Tongue (tissue), 2 donors: Measurements from ENCODE around the gene COPG2. TPM values are rescaled to one million over a fixed set of nuclear protein-coding genes. Genes with fewer than 3 reads are reported as not detected.

Source experiments
- DNase-seq: peaks from one replicate; pipeline ENCODE4 v3.0.0-alpha.2; 2015
- total RNA-seq: library from RNA; depleted of rRNA; stranded (reverse); fragments of >200 nt; gene quantifications from one replicate; pipeline ENCODE4 v1.2.3, GENCODE V29; 2014

Gene COPG2
- total RNA-seq, 1 donor from 2014 or later: 38.5 TPM

GRCh38 chr7:130500463-130500862 lies 168.1 kb downstream of the COPG2 start:
- no peak for DNase-seq

GRCh38 chr7:130494431-130494858 lies 174.1 kb downstream of the COPG2 start:
- DNase-seq: no peak

- DNase-seq: peak; percentile 40
These were observed 175.2 kb downstream of the COPG2 start for GRCh38 chr7:130493275-130493873.

GRCh38 chr7:130492523-130493274 lies 175.8 kb downstream of the COPG2 start:
- no peak for DNase-seq

GRCh38 chr7:130491841-130492522 lies 176.6 kb downstream of the COPG2 start, which contains the start of gene MEST:
TSS of gene MEST (plus strand) at chr7:130492085. CDS start at chr7:130492314, 229 bp downstream.
- DNase-seq: peak; percentile 90

- peak; percentile 77 for DNase-seq
These were observed 177.4 kb downstream of the COPG2 start for GRCh38 chr7:130490888-130491804.

GRCh38 chr7:130490311-130490791 lies 178.2 kb downstream of the COPG2 start:
- DNase-seq: peak; percentile 79

- peak; percentile 76 for DNase-seq
These were observed 179.2 kb downstream of the COPG2 start for GRCh38 chr7:130489140-130489983.

GRCh38 chr7:130488392-130489139 lies 180.0 kb downstream of the COPG2 start:
- peak; percentile 56 for DNase-seq

- peak; percentile 18 for DNase-seq
These were observed 181.6 kb downstream of the COPG2 start for GRCh38 chr7:130486954-130487436.

- DNase-seq: peak; percentile 76
These were observed 182.2 kb downstream of the COPG2 start for GRCh38 chr7:130486114-130486953.

GRCh38 chr7:130485734-130486113 lies 182.8 kb downstream of the COPG2 start:
- DNase-seq: no peak

GRCh38 chr7:130483031-130483430 lies 185.5 kb downstream of the COPG2 start:
- DNase-seq: no peak

GRCh38 chr7:130481898-130482297 lies 186.7 kb downstream of the COPG2 start:
- no peak for DNase-seq

- no peak for DNase-seq
These were observed 188.7 kb downstream of the COPG2 start for GRCh38 chr7:130479716-130480400.

GRCh38 chr7:130478991-130479390 lies 189.6 kb downstream of the COPG2 start:
- no peak for DNase-seq

- peak; percentile 81 for DNase-seq
These were observed 192.0 kb downstream of the COPG2 start for GRCh38 chr7:130476297-130477150.
